Measurements from ENCODE around the gene COLEC12. TPM values are rescaled to one million over a fixed set of nuclear protein-coding genes. Genes with fewer than 3 reads are reported as not detected.
"Not testable (repeated sequence)": the region's sequence is repeated elsewhere in the genome, so short reads cannot be mapped to it uniquely, and the experiment has no call there.

The COLEC12 gene
- total and polyA plus RNA-seq, 2 donors (not counting 3 experiments of a cell fraction or from before 2014, with no cell fraction given) = 8.0 to 17.1 TPM

DNA sequence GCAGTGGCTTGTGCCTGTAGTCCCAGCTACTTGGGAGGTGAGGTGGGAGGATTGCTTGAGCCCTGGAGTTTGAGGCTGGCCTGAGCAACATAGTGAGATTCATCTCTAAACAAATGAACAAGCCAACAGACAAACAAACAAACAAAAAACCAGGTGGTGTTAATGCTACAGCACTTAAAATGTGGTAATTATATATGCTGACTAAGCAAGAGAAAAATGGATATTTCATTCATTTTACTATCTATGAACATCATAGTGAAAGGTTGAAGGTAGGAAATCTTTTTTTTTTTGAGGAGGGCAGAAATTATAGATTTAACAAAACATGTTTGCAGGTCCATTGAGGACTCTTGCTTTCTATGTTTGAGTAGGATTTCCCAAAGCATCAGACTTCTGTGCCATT lies 190.5 kb downstream of the COLEC12 start:
- dilution Hi-C loops (cut with MboI; ENCODE audit: extremely low pct_ligation_motif_present, low sequenced_read_pairs) (no loop called here), intact Hi-C loops (cut with micrococcal nuclease) (no loop called here)
- TF ChIP-seq GATA2 (IDR thresholded peaks at IDR 0.05; ENCODE audit: insufficient read depth, insufficient read length, low read depth, low read length) (no peak), POLR2AphosphoS5 (IDR thresholded peaks at IDR 0.05; ENCODE audit: insufficient read depth, low read depth, low read length) (no peak), FOS (IDR thresholded peaks at IDR 0.05; ENCODE audit: borderline replicate concordance, insufficient read depth, low read length) (no peak), POLR2A (IDR thresholded peaks at IDR 0.05; ENCODE audit: low read depth, low read length) (no peak), EZH2 (IDR thresholded peaks at IDR 0.05; ENCODE audit: borderline replicate concordance, low read depth, low read length, severe bottlenecking) (no peak), JUN (IDR thresholded peaks at IDR 0.05; ENCODE audit: borderline replicate concordance, insufficient read depth, insufficient read length, low read depth) (no peak), MYC (IDR thresholded peaks at IDR 0.05; ENCODE audit: low read depth, low read length) (no peak)
- TF ChIP-seq, protein P1, sequence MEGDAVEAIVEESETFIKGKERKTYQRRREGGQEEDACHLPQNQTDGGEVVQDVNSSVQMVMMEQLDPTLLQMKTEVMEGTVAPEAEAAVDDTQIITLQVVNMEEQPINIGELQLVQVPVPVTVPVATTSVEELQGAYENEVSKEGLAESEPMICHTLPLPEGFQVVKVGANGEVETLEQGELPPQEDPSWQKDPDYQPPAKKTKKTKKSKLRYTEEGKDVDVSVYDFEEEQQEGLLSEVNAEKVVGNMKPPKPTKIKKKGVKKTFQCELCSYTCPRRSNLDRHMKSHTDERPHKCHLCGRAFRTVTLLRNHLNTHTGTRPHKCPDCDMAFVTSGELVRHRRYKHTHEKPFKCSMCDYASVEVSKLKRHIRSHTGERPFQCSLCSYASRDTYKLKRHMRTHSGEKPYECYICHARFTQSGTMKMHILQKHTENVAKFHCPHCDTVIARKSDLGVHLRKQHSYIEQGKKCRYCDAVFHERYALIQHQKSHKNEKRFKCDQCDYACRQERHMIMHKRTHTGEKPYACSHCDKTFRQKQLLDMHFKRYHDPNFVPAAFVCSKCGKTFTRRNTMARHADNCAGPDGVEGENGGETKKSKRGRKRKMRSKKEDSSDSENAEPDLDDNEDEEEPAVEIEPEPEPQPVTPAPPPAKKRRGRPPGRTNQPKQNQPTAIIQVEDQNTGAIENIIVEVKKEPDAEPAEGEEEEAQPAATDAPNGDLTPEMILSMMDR (IDR thresholded peaks at IDR 0.05; ENCODE audit: extremely low read depth in 1 of 2, insufficient read depth in 1 of 2, low read depth in 1 of 2, low read length in 2 of 2) = no peak
- TF ChIP-seq, protein P2, sequence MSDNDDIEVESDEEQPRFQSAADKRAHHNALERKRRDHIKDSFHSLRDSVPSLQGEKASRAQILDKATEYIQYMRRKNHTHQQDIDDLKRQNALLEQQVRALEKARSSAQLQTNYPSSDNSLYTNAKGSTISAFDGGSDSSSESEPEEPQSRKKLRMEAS (IDR thresholded peaks at IDR 0.05; ENCODE audit: insufficient read depth, insufficient read length) = no peak
- no peak for DNase-seq (ENCODE audit: low read depth, low spot score)
- Histone ChIP-seq H3K4me2 (ENCODE audit: insufficient read depth, low read length) (no peak overlapping the region), H3K9me3 (replicated peaks; ENCODE audit: control insufficient read depth, insufficient read depth, low read length) (no peaks in the 10 kb centered on the region), H3K79me2 (ENCODE audit: control insufficient read depth, insufficient read depth, low read length) (no peaks in the 10 kb centered on the region), H3K4me3 (replicated peaks in 1 of 3; ENCODE audit: insufficient read depth in 1 of 3, low read depth in 1 of 3, low read length in 3 of 3) (no peak overlapping the region), H3K9me1 (replicated peaks; ENCODE audit: control insufficient read depth, extremely low read depth, insufficient read depth, low read length) (no peaks in the 10 kb centered on the region), H3K36me3 (ENCODE audit: control insufficient read depth in 2 of 2, extremely low read depth in 1 of 2, insufficient read depth in 2 of 2, low read length in 2 of 2) (no peaks in the 10 kb centered on the region), H4K20me1 (replicated peaks; ENCODE audit: control insufficient read depth, extremely low read depth, insufficient read depth, low read length) (no peaks in the 10 kb centered on the region), H3K27ac (ENCODE audit: insufficient read depth, low read depth, low read length) (no peak overlapping the region), H2AFZ (ENCODE audit: low read depth, low read length) (no peak overlapping the region), H3K27me3 (ENCODE audit: control insufficient read depth in 2 of 2, insufficient read depth in 2 of 2, low read length in 2 of 2) (peaks cover 0 to 6% of the 10 kb centered on the region in 2 experiments), H3K4me1 (ENCODE audit: control insufficient read depth, extremely low read depth, insufficient read depth, low read length) (no peaks in the 10 kb centered on the region), H3K9ac (replicated peaks; ENCODE audit: extremely low read depth, insufficient read depth, low read length) (no peak overlapping the region)
- no peak for FAIRE-seq
- POLR2A ChIA-PET = no interaction called here
- no TSS peak for BruUV-seq (replicated peaks)
- CTCF ChIA-PET = no interaction called here

DNA sequence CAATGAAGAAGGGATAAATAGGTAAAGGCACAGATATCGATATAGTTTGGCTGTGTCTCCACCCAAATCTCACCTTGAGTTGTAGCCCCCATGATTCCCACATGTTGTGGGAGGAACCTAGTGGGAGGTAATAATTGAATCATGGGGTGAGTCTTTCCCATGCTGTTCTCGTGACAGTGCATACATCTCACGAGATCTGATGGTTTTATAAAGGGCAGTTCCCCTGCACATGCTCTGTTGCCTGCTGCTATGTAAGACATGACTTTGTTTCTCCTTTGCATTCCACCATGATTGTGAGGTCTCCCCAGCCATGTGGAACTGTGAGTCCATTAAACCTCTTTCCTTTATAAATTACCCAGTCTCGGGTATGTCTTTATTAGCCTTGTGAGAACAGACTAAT lies 192.4 kb downstream of the COLEC12 start:
- H3K9me3 ChIP-seq (replicated peaks; ENCODE audit: control insufficient read depth, insufficient read depth, low read length); H3K9ac ChIP-seq (replicated peaks; ENCODE audit: extremely low read depth, insufficient read depth, low read length); H3K4me3 ChIP-seq (replicated peaks in 1 of 3; ENCODE audit: insufficient read depth in 1 of 3, low read depth in 1 of 3, low read length in 3 of 3); H4K20me1 ChIP-seq (replicated peaks; ENCODE audit: control insufficient read depth, extremely low read depth, insufficient read depth, low read length); H3K4me2 ChIP-seq (ENCODE audit: insufficient read depth, low read length); H2AFZ ChIP-seq (ENCODE audit: low read depth, low read length); BruUV-seq (replicated peaks); DNase-seq (ENCODE audit: low read depth, low spot score); H3K4me1 ChIP-seq (ENCODE audit: control insufficient read depth, extremely low read depth, insufficient read depth, low read length); POLR2A ChIA-PET; H3K9me1 ChIP-seq (replicated peaks; ENCODE audit: control insufficient read depth, extremely low read depth, insufficient read depth, low read length); intact Hi-C loops (cut with micrococcal nuclease); H3K27ac ChIP-seq (ENCODE audit: insufficient read depth, low read depth, low read length); FAIRE-seq; H3K27me3 ChIP-seq (ENCODE audit: control insufficient read depth in 2 of 2, insufficient read depth in 2 of 2, low read length in 2 of 2); CTCF ChIA-PET; H3K79me2 ChIP-seq (ENCODE audit: control insufficient read depth, insufficient read depth, low read length); H3K36me3 ChIP-seq (ENCODE audit: control insufficient read depth in 2 of 2, extremely low read depth in 1 of 2, insufficient read depth in 2 of 2, low read length in 2 of 2); dilution Hi-C loops (cut with MboI; ENCODE audit: extremely low pct_ligation_motif_present, low sequenced_read_pairs): not testable (repeated sequence)
